HG03521 (cell line): ENCODE results near the gene XPC.

Experiments used
- ATAC-seq: cut with Tn5 transposase; IDR thresholded peaks from one replicate; pipeline ENCODE4 v1.9.1; 2021; ENCODE audit warnings: mild to moderate bottlenecking, moderate library complexity; ENCODE audit not compliant: unreplicated experiment

XPC gene

DNA sequence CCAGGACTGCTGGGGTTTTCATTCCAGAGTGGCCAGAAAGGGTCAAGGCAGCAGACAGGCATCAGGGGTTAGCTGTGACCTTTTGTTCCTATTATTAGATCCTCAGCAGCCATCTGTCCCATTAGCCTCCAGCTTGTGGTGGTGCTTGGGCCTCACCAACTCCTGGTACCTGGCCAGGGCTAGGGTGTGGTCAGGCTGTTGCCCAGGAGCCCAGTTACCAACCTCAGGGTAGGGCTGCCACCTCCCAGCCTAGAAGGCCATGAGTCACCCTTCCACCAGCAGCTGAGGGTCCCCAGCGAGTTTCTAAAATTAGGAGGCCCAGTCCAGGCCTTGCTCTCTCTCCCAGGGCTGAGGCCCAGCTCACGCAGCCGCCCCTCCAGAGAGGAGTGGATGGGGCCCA is 41.4 kb downstream of the XPC start:
- no peak for ATAC-seq

DNA sequence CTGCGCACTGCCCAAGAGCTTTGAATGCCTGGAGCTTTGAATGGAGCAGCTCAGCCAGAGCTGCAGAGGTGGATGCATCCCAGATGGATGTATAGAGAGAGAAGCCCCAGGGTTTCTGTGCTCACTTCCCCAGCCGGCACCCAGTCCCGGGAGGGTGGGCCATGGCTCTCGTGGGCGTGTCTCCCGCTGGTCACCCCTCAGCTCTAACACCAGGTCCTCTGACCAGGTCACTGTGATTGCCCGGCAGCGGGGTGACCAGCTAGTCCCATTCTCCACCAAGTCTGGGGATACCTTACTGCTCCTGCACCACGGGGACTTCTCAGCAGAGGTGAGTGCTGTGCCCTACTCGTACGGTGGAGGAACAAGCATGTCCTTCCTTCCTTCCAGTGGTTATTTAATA is 42.8 kb downstream of the XPC start:
- ATAC-seq, result no peak

DNA sequence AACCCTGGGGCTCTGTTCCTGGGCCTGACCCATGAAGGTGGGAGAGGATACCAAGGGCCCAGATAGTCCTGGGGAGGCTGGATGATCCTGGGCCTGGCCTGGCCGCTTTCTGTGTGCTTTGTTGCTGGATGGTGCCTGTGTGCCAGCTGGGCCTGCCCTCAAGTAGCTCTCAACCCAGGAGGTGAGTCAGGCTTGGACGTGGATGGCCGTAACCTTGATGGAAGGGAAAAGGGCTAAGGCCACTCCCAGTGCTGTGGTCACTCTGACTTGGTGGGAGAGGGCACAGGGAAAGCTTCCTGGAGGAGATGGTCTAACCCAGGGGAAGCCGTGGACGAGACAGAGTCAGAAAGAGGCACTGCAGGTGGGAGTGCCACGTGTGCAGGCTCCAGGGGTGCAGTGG is 44.1 kb downstream of the XPC start:
- no peak for ATAC-seq

DNA sequence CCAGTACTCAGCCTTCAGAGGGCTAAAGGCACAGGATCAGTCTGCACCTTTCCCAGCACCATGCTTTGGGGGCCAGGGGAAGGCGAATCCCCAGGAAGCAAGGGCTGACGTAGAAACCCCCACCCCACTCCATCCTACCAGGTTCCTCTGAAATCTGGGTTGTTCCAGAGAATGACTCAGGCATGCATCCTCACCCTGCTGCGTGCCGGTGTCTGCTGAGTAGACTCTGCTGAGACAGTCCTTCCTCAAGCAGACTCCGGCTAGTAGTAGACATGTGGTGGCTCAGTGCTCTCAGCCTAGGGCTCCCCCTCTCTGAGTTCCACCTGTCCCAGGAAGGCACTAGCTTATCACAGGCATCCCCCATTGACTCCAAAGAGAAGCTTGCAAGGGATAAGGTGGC is 44.5 kb downstream of the XPC start:
- ATAC-seq, result no peak

DNA sequence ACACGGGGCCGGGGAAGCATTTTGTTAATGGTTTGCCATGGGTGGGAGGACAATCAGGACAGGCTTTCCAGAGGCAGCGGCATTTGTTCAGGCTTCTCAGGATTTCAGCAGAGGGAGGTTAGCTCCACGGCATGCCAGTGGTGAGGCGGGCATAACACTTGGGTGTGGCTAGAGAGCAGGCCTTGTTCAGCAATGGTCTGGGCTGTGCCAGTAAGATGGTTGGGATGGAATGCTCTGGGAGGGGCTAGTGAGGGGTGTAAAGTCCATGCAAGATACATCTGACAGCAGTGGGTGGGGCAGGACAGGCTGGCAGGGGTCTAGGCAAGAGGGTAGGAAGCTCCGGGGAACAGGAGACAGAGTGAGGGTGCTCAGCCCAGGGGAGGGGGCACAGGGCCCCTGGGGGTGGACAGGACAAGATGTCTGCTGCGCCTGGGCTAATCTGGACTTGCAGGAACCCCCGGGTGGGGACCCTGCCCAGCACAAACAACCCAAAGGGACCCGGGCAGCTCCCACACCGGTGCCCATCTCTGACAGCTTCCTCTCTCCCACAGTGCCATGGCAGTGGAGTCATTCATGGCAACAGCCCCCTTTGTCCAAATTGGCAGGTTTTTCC is 45.1 kb downstream of the XPC start:
- ATAC-seq, result no peak

DNA sequence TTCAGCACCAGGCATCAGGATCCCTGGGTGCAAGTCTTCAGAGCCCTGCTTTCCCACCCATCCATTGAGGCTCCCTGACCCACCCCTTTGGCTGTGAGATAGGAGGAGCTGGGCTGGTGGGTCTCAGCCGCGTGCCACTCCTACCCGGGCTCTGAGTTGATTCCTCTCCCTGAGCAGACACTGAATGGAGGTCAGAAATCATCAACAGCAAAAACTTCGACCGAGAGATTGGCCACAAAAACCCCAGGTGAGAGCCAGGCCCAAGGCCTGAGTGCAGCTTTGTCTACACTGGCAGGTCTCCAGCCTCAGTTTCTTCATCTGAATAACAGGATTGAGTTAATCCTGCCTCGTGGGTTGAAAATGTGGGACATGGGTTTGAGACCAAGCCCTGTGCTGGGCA is 45.7 kb downstream of the XPC start:
- no peak for ATAC-seq

DNA sequence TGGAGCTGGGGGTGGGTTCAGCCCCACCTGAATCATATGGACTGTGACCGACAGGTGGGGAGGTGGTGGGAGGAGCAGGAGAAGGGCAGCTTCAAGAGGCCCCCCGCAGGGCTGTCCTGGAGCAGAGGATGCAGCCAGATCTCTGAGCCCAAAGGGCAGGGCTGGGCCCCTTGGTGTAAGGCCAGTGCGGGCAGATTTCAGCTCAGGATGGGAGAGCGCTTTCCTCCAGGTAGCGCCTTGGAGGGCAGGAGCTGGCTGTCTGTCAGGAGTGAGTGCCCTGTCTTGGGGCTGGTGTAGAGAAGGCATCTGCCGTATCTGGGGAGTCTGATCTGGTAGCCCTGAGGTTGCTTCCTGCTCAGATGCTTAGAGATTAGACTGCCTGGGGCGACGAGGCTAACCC is 46.3 kb downstream of the XPC start:
- no peak for ATAC-seq

DNA sequence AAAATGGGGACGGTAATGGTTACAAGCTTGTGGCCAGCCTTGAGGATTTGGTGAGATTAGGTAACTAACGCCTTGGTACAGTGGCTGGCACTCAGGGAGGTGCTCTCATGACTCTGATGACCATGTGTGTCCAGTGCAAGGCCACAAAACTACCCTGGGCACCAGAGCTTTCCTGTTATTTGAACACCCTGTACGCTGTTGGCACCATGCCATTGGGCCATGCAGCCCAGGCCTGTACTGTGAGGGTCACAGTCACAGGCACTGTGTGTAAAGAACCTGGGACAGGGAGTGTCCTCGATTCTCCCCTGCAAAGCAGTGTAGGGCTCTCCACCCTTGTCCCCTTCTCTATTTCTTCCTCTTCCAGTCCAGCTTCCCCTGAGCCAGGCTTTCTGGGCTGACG is 47.3 kb downstream of the XPC start:
- no peak for ATAC-seq

DNA sequence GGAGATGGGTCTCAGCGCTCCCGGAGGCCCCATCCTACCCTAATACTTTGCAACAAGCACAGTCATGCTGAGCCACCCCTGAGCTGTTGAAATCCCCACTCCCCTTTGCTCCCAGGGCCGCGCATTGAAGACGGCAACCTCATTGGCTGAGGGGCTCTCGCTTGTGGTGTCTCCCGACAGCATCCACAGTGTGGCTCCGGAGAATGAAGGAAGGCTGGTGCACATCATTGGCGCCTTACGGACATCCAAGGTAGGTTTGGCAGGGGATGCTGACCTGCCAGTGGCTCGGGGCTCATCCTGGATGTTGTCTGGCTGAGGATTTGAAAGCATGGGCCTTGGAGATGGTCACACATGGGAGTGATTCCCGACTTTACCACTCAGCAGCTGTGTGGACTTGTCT is 47.7 kb downstream of the XPC start:
- no peak for ATAC-seq

DNA sequence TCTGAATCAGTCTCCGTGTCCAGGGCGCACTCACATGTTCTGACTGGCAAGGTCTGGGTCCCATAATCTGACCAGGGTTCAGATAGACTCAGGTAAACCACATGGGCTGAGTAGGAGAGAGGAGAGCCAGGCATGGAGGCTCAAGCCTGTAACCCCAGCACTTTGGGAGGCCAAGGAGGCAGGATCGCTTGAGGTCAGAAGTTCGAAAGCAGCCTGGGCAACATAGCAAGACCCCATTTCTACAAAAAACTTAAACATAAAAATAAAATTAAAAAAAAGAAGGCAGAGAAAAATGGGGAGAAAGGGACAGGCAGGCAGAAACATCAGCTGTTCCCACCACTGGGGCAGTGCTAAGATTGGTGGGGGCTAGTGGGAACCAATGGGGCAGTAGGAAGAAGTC is 48.2 kb downstream of the XPC start:
- no peak for ATAC-seq

DNA sequence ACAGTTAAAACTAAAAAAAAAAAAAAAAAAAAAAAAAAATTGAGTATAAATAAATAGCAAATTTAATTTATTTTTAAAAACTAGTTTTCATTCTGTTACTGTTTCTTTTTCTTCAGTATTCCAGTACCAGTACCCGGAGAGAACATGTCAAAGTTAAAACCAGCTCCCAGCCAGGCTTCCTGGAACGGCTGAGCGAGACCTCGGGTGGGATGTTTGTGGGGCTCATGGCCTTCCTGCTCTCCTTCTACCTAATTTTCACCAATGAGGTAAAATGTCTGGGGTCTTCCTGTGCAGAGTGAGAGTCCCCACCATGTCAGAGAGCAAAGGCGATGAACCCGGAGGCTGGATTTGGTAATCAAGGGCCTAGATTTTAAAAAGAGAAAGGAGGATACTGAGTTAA is 49.1 kb downstream of the XPC start:
- ATAC-seq, result no peak

DNA sequence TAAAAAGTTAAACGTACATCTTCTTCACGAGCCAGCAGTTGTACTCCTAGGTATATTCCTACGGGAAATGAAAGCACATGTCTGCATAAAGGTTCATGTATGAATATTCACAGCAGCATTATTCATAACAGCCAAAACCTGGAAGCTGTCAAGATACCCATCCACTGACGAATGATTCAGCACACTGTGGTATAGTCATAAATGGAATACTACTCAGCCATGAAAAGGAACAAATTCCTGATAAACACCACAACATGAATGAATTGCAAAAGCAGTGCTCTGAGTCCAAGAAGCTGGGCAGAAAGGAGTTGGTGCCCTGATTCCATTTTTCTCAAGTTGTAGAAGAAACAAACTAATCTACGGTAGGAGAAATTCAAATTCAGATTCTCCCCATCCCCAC is 49.7 kb downstream of the XPC start:
- no peak for ATAC-seq

DNA sequence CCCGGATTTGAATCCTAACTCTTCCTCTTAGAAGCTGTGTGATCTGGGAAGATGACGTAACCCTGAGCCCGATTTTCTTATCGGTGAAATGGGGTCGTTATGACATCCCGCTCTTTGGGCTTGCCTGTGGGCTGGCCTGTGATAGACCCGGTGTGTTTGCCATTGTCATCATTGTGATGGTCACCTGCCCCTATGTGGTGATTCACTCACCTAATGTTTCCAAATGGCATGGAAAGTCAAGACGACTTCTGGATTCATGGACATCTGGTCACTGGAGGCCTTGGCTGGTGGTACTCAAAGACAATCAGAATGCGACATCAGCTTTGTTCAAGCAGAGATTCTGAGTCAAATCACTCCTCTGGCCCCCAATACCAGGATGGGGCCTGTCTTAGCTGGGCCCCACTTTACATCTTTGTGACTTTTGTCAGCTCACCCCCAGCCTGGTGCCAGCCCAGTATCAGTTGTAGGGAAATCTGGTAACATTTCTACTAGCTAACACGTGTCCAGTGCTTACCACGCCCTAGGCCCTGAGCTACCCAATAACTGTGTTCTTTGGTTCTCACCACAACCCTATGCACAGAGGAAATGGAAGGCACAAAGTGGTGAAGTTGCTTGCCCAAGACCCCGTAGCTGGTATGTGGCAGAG is 50.8 kb downstream of the XPC start:
- no peak for ATAC-seq

DNA sequence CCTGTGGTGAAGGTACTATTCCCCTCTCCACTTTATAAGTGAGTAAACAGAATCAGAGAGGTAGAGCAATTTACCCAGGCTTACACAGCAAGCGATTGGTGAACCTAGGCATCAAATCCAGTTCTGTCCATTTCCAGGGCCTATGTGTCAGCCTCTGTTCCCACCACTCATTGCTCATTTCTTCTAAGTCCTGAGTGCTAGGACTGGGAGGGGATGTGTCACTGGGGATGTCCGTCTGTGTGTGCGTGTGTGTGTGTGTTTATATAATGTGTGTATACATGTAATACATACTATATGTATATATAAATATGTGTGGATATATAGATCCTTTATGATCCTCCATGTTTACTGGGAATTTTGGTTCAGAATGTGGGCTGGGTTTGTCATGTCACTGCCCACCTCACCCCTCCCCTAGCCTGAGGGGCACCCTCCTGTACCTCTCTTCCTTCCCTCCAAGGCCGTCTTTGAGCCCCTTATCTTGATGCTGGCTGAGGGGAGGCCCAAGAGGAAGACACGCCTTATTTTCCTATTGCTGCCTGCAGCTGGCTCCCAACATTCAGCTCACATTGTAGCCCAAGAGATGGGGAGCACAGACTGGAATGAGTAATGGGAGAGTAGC is 51.4 kb downstream of the XPC start:
- ATAC-seq, result no peak

DNA sequence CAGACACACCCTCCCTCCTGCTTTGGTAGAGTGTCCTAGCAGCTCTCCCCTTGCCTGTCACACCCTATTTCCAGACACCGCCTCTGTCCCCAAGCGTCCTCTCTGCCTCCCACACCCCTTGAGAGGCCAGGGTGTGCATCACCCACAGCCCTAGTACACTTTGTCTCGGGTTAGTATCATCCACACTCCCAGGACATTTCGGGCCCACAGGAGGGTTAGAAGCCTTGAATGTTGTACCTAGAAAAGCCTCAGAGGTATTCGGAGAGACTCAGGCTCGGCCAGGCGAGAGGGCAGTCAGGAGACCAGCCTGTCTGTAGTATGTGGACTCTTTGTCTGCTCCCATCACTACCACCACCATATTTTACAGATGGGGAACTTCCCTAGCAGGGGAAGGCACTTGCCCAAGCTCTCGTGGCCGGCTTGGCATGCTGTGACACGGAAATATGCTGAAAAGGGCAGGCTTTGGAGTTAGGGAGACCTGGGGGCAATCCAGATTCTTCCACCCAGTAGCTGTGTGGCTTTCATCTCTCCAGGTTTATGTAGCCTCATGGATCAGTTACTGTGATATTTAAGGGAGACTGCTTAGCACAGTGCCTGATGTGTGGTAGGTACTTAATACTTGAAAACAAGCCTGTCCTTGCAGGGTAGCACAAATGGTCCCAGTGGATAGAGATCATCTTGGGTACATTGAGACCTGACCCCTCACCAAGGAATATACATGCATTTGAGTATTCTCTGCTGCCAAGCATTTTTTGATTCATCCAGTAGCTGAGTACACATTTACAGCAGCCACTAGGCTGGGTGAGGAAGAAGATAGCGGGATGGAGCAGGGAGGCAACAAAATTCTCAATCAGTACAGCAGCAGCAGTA is 52.1 kb downstream of the XPC start:
- no peak for ATAC-seq

DNA sequence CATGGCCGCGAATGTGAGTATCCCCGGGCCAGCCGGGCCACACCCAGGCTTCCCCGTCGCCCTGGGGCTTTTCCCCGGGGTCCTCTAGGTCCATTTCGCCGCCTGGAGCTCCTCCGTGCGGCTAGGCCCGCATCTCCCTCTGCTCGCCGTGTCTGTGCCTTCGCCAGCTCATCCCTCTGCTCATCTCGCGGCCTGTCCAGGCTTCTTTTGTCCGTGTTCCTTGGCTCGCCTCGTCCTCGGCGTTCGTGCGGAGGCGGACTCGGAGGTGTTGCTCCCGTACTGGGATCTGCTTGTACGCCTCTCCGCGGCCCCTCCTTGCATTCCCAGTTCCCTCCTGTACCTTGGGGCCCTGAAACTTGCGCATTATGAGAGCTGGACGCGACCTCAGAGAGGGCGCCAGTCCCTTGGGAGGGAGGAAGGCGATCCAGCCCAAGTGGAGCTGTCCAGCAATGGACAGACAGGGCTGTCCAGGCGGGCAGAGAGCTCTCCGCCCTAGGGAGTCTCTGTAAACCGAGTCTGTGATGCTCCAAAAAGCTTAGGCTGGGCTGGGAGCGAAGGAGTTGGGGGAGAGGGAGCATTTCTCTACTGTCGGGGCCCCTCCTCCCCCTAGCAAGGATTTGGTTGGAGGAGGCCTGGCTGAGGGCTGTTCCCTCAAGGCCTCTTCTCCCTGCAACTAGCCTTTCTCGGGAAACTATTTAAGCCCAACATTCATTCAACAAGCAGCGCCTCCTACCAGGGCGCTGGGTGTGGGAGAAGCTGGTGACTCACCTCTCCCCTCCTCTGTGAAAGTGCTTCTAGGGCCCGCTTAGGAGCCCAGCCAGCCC is 53.0 kb downstream of the XPC start:
- peak; percentile 23 for ATAC-seq

DNA sequence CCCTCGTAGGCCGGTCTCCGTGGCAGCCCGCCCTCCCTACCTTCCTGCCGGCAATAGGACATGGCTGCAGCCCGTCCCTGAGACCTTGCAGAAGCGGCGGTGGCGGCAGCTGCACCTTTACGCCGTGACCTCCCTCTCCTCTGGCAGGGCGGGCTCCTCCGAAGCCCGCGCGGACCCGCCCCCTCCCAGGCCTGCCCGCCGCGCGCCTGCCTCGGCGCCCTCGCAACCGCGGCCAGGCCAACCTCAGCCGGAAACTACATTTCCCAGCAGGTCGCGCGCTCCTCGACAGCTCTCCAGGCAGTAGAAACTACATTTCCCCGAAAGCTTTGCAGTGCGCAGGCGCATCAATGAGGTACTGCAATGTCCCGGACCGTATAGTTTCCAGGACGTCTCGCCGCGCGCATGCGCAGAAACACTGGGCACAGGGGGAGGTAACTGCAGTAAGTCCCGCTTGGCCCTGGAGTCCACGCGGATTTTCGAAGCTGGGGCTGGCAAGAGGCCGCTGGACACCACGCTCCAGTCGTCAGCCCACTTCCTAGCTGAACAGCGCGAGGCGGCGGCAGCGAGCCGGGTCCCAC is 53.7 kb downstream of the XPC start, which contains the start of the genes CHCHD4 and TMEM43:
CHCHD4 (minus strand) TSS at position 256 of the 578 bp plus-strand sequence; CDS start at position 62, 194 bp downstream.
TMEM43 (plus strand) TSS at position 438 of the 578 bp plus-strand sequence. CDS start 142 bp downstream, outside the sequence.
- peak; percentile 81 for ATAC-seq

DNA sequence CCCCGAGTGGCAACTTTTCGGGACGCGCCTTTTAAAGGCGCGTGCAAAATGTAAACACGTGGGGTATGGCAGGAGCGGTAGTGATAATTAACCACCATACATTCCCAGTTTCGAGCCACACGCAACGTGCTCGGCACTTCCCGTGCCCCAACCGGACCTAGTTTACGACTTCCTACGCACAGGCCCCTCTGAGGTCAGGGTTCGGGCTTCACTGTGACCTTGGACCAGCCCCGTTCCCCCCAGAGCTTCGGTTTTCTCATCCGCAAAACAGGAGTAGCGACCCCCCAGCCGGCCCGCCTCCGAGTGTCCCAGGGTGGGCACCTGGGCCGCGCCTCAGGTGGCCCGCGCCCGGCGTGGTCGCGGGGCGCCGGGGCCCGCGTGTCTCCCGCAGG is 54.2 kb downstream of the XPC start:
- peak; percentile 21 for ATAC-seq

DNA sequence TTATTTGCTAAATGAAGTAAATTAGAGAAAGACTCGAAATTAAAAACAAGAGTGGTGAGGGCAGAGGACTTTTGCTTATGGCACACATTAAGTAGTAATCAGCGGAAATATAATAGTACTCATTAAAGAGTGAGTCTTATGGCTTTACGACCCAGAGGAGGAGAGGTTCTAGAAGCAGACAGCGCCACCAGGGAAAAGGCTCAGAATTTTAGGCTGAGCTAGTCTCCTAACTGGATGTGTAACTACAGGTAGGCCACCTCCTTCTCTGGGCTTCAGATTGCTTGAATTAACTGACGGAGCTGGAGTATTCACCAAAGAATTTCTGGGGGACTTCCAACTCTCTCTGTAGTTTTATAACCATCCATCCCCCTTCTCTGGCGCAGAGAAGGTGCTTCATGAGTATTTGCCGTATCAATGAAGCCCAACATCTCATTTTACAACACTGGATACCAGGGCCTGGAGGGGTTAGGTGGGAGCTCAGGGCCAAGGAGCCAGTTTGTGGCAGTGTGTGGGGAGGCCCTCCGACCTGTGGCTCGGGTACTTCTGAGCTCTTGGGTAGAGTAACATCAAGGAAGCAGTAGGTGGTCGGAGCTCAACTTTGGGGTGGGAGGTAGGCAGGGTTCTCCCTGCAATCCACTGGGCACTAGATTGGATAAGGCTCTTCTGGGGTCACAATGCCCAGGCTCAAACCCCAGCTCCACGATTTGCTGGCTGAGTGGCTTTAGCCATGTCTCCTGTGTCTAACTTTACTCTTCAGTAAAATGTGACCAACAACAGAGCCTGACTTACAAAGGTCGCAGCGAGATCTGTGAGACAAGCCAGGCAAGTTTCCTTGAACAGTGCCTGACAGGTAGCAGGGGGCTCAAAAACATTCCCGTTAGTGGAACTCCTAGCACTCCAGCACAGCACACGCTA is 54.8 kb downstream of the XPC start:
- no peak for ATAC-seq
